Transverse colon (tissue), 4 donors: ENCODE data around the gene METTL21C. TPM values are rescaled to one million over a fixed set of nuclear protein-coding genes. Genes with fewer than 3 reads are reported as not detected.

Source experiments
- DNase-seq: peaks from one replicate; pipeline ENCODE4 v3.0.0-alpha.2; 2019
- H3K27ac ChIP-seq, 4 donors: fragments of 200-600 bp; sonication (generic); 2 replicates each; pipeline ENCODE4 v1.5.1; 2016 to 2018; ENCODE audit warnings: inconsistent platforms in 4 of 4
- H3K27me3 ChIP-seq: fragments of 200-600 bp; sonication (generic); 2 replicates; pipeline ENCODE4 v1.5.1; 2017; ENCODE audit warnings: inconsistent platforms
- H3K36me3 ChIP-seq, 4 donors: fragments of 200-600 bp; sonication (generic); 2 replicates each; pipeline ENCODE4 v1.5.1; 2017 to 2019; ENCODE audit warnings: inconsistent platforms in 4 of 4
- H3K4me1 ChIP-seq, 4 donors: fragments of 200-600 bp; sonication (generic); 2 replicates each; pipeline ENCODE4 v1.5.1; 2017 to 2020; ENCODE audit warnings: inconsistent platforms in 4 of 4
- H3K4me3 ChIP-seq, 4 donors: fragments of 200-600 bp; sonication (generic); 1 replicate in 1 of 4; 2 replicates in 3 of 4; pipeline versions ENCODE4 v1.5.1 to v1.6.1; 2017 to 2019; ENCODE audit warnings: inconsistent platforms in 4 of 4
- H3K9me3 ChIP-seq, 2 donors: fragments of 200-600 bp; sonication (generic); 2 replicates each; pipeline ENCODE4 v1.5.1; 2017 to 2019; ENCODE audit warnings: inconsistent platforms in 2 of 2
- EP300 ChIP-seq: sonication (generic); formaldehyde crosslinking; IDR thresholded peaks from one replicate; pipeline ENCODE4 v1.6.1; 2017; ENCODE audit warnings: antibody characterized with exemption, low read depth
- POLR2A ChIP-seq: fragments of 450-650 bp; IDR thresholded peaks from one replicate; pipeline ENCODE4 v1.6.1; 2016; ENCODE audit warnings: antibody characterized with exemption, mild to moderate bottlenecking, moderate library complexity
- POLR2AphosphoS5 ChIP-seq, 3 donors: sonication (generic); formaldehyde crosslinking; IDR thresholded peaks; one replicate each; pipeline ENCODE4 v1.6.1; 2016; ENCODE audit warnings: antibody characterized with exemption in 3 of 3
- WGBS, 2 donors: methylation state at CpG; one replicate each; pipeline ENCODE4 v1.1.5; 2018; ENCODE audit warnings: low coverage in 1 of 2; 5-methylcytosine and 5-hydroxymethylcytosine counted together
- in situ Hi-C, 4 donors: fragments of 200-750 bp; cut with MboI; loops; one replicate each; pipeline versions ENCODE4 v1.15.0 to v1.15.1; 2017; ENCODE audit warnings: low sequenced_read_pairs in 3 of 4, low pct_ligation_motif_present in 1 of 4, low pct_unique_long_range_greater_than_20kb in 1 of 4
- intact Hi-C: fragments of 100-400 bp; cut with DNase I; formaldehyde crosslinking; loops from one replicate; pipeline ENCODE4 v1.15.1; 2023; ENCODE audit warnings: low total_unique reads
- total RNA-seq, 4 donors: library from RNA; depleted of rRNA; stranded (reverse); fragments of >200 nt; gene quantifications; one replicate each; pipeline ENCODE4 v1.1.0, GENCODE V29; 2016
- TF ChIP-seq, protein P1 (sequence below), 5 experiments: fragments of 200-600 bp in 3 of 5; fragments of 450-650 bp in 2 of 5; sonication (generic) in 3 of 5; IDR thresholded peaks; 1 replicate in 2 of 5; 2 replicates in 3 of 5; pipeline ENCODE4 v1.5.1; 2016 to 2017; ENCODE audit warnings: antibody characterized with exemption in 5 of 5, inconsistent platforms in 3 of 5, mild to moderate bottlenecking in 2 of 5, moderate library complexity in 1 of 5

The METTL21C gene
- total RNA-seq, 4 donors from 2014 or later: not detected

DNA sequence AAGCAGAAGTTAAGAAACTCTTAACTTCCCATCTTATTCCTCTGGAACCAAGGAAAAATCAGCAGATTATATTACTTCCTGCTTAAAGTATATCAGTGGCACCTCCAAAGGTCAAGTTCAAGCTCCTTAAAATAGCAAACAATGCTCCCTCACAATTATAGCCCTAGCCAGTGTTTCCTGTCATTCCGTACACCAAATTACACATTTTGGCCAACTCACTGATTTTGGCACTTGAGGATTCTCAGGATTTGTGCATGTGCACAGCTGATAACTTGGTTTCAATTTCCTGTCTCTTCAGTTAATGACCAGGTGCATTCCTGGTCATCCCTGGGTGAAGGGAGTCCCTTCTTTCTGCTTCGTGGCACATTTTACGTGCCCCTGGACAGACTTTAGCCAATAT lies 56.1 kb downstream of the METTL21C start:
- DNase-seq: no peak
- Histone ChIP-seq H3K4me1 (no peaks in the 10 kb centered on the region), H3K9me3 (no peaks in the 10 kb centered on the region), H3K27ac (no peak overlapping the region), H3K27me3 (no peaks in the 10 kb centered on the region), H3K36me3 (peaks cover 0 to 50% (median 24%) of the 10 kb centered on the region in 4 donors), H3K4me3 (no peak overlapping the region)
- in situ Hi-C loops (no loop called here), intact Hi-C loops (no loop called here)
- TF ChIP-seq, protein P1, sequence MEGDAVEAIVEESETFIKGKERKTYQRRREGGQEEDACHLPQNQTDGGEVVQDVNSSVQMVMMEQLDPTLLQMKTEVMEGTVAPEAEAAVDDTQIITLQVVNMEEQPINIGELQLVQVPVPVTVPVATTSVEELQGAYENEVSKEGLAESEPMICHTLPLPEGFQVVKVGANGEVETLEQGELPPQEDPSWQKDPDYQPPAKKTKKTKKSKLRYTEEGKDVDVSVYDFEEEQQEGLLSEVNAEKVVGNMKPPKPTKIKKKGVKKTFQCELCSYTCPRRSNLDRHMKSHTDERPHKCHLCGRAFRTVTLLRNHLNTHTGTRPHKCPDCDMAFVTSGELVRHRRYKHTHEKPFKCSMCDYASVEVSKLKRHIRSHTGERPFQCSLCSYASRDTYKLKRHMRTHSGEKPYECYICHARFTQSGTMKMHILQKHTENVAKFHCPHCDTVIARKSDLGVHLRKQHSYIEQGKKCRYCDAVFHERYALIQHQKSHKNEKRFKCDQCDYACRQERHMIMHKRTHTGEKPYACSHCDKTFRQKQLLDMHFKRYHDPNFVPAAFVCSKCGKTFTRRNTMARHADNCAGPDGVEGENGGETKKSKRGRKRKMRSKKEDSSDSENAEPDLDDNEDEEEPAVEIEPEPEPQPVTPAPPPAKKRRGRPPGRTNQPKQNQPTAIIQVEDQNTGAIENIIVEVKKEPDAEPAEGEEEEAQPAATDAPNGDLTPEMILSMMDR (IDR thresholded peaks at IDR 0.05): no peak
- TF ChIP-seq POLR2AphosphoS5 (IDR thresholded peaks at IDR 0.05) (no peak), EP300 (no peak), POLR2A (no peak)
- WGBS, 2 donors: 95 to 100% methylated on average over 2 to 3 of the region's 3 CpGs

Other genes starting within 250 kb of the METTL21C start
- gene TPP2, start 98.1 kb downstream of the METTL21C start, total RNA-seq: 10 to 100 TPM; 19.1 to 47.8 (median 30.3) TPM
- 1 to 10 TPM in 3 of 4 donors, not detected in 1; 5.4 to 6.0 (median 6.0) TPM for gene TEX30, start 78.7 kb upstream of the METTL21C start, total RNA-seq
- 1 to 10 TPM in 2 of 4 donors, under 1 TPM in 1, not detected in 1; 0.75 to 3.5 (median 2.0) TPM for gene POGLUT2, start 103.9 kb upstream of the METTL21C start, total RNA-seq
- gene BIVM, start 104.1 kb upstream of the METTL21C start, total RNA-seq: 10 to 100 TPM in 3 of 4 donors, 1 to 10 TPM in 1; 3.0 to 31.4 (median 23.9) TPM
- 100 to 1,000 TPM in 1 of 4 donors, 10 to 100 TPM in 3; 64.4 to 116 (median 84.9) TPM for gene ERCC5, start 151.0 kb upstream of the METTL21C start, total RNA-seq